ENCODE measurements around the gene RELA.
A peak's percentile ranks its signal among the peaks of the same experiment; 100 is the strongest.
"Not testable (repeated sequence)": the region's sequence is repeated elsewhere in the genome, so short reads cannot be mapped to it uniquely, and the experiment has no call there.

Gene RELA

GRCh38 chr11:65642014-65642671 is 20.6 kb downstream of the RELA start:
- H3K79me1 ChIP-seq (ENCODE audit: low read length): no peaks in the 10 kb centered on the region
- H3K9ac ChIP-seq (ENCODE audit: low read length): peak overlapping the region; percentile 72
- peak overlapping the region; percentile 79 for H3K56ac ChIP-seq (ENCODE audit: low read length)
- no peak overlapping the region for H4K8ac ChIP-seq (ENCODE audit: low read depth, low read length)
- no peak overlapping the region for H2AK5ac ChIP-seq (ENCODE audit: low read length)
- H4K5ac ChIP-seq (ENCODE audit: low read length): no peak overlapping the region
- no CpG with 5 or more reads among the region's 49 CpGs for WGBS (ENCODE audit: extremely low coverage, insufficient coverage, low lambda C conversion rate)
- no peak overlapping the region for H2BK120ac ChIP-seq (ENCODE audit: low read depth, low read length)
- no peaks in the 10 kb centered on the region for H3K79me2 ChIP-seq (ENCODE audit: control insufficient read depth, insufficient read depth, low read length)
- H3K36me3 ChIP-seq (ENCODE audit: control insufficient read depth, insufficient read depth, low read length): no peaks in the 10 kb centered on the region
- peak; percentile 66 for DNase-seq
- no peaks in the 10 kb centered on the region for H3K27me3 ChIP-seq (ENCODE audit: insufficient read depth, low read length, poor library complexity)
- no peak overlapping the region for H2BK15ac ChIP-seq (replicated peaks; ENCODE audit: low read depth)
- H3K27ac ChIP-seq (ENCODE audit: low read depth, low read length): no peak overlapping the region
- peak overlapping the region; percentile 93 for H3K4me2 ChIP-seq (ENCODE audit: low read length)
- H3K23ac ChIP-seq (ENCODE audit: low read length): no peak overlapping the region
- H3K4me1 ChIP-seq (ENCODE audit: control insufficient read depth, low read depth, low read length): peaks cover 5% of the 10 kb centered on the region
- no peak overlapping the region for H3K18ac ChIP-seq (ENCODE audit: low read length)
- peak overlapping the region; percentile 51 for H3K4me3 ChIP-seq (ENCODE audit: low read length)
- H2BK5ac ChIP-seq (ENCODE audit: low read length): no peak overlapping the region
- H3K4ac ChIP-seq (ENCODE audit: low read depth, low read length): no peak overlapping the region

DNA sequence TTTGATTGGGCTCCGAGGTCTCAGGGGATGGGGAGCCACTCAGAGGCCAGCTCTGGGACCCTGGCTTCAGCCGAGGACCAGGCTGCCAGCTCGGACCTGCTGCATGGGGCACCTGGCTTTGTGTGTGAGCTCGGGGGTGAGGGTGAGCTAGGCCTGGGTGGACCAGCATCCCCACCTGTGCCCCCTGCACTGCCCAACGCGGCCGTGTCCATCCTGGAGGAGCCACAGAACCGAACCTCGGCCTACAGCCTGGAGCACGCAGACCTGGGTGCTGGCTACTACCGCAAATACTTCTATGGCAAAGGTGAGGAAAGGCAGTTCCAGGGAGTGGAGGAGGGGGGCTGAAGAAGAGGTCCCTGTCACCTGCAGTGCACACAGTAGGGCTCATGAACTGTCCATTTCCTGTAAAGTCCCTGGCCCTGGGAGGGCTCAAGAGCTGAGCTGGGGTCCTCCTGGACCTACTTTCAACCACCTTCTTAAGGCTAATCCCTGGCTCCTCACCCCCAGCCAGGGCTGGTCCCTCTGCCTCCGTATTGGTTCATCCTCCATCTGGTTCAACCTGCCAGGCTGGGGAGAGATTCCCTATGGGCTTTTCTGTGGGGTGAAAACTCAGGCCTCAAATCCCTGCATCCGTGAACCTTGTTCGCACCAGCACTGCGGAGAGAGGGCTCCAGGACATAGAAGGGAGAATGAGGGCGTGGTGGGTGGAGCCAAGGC is 21.3 kb downstream of the RELA start:
- no peak overlapping the region for H3K4me3 ChIP-seq (ENCODE audit: low read length)

DNA sequence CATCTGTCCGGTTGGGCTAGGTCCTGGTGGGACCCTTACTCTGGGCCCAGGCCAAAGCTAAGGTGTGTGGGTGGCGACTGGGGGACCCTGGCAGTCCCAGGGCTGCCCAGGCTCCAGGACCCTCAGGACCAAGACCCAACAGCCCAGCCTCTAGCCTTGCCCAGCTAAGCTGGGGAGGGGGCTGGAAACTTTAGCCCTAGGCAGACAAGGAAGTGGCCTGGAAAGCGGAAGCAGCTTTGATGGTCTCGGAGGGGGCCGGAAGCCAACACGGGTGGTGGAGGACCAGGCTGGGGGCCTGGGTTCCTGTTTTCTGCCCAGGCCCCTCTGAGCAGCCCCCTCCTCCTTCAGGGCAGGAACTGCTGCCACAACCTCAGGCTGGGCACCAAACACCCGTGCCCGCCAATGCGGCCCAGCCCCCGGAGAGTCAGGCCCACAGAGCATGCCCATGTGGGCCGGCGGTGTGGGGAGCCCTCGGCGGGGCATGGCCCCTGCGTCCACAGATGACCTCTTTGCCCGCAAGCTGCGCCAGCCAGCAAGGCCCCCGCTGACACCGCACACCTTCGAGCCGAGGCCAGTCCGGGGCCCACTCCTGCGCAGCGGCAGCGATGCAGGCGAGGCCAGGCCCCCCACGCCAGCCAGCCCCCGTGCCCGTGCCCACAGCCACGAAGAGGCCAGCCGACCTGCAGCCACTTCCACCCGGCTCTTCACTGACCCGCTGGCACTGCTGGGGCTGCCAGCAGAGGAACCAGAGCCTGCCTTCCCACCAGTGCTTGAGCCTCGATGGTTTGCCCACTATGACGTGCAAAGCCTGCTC is 22.0 kb downstream of the RELA start:
- no peak overlapping the region for H3K56ac ChIP-seq (ENCODE audit: low read length)
- H3K23ac ChIP-seq (ENCODE audit: low read length): no peak overlapping the region
- no peak overlapping the region for H4K8ac ChIP-seq (ENCODE audit: low read depth, low read length)
- H4K5ac ChIP-seq (ENCODE audit: low read length): no peak overlapping the region
- H3K4ac ChIP-seq (ENCODE audit: low read depth, low read length): no peak overlapping the region
- no peak overlapping the region for H3K18ac ChIP-seq (ENCODE audit: low read length)
- no CpG with 5 or more reads among the region's 35 CpGs for WGBS (ENCODE audit: extremely low coverage, insufficient coverage, low lambda C conversion rate)
- H3K79me1 ChIP-seq (ENCODE audit: low read length): no peaks in the 10 kb centered on the region
- peaks cover 5% of the 10 kb centered on the region for H3K4me1 ChIP-seq (ENCODE audit: control insufficient read depth, low read depth, low read length)
- H3K4me3 ChIP-seq (ENCODE audit: low read length): no peak overlapping the region
- DNase-seq: no peak
- H2AK5ac ChIP-seq (ENCODE audit: low read length): no peak overlapping the region
- H2BK5ac ChIP-seq (ENCODE audit: low read length): no peak overlapping the region
- H3K27me3 ChIP-seq (ENCODE audit: insufficient read depth, low read length, poor library complexity): no peaks in the 10 kb centered on the region
- peaks cover 6% of the 10 kb centered on the region for H3K36me3 ChIP-seq (ENCODE audit: control insufficient read depth, insufficient read depth, low read length)
- no peak overlapping the region for H2BK120ac ChIP-seq (ENCODE audit: low read depth, low read length)
- no peak overlapping the region for H3K4me2 ChIP-seq (ENCODE audit: low read length)
- H2BK15ac ChIP-seq (replicated peaks; ENCODE audit: low read depth): no peak overlapping the region
- no peak overlapping the region for H3K9ac ChIP-seq (ENCODE audit: low read length)
- no peak overlapping the region for H3K27ac ChIP-seq (ENCODE audit: low read depth, low read length)
- H3K79me2 ChIP-seq (ENCODE audit: control insufficient read depth, insufficient read depth, low read length): no peaks in the 10 kb centered on the region

More for the DNA sequence above, 21.3 kb downstream of the RELA start:
- H3K4ac ChIP-seq (ENCODE audit: low read depth, low read length): no peak overlapping the region
- peak overlapping the region; percentile 46 for H3K4me2 ChIP-seq (ENCODE audit: low read length)
- peaks cover 2% of the 10 kb centered on the region for H3K36me3 ChIP-seq (ENCODE audit: control insufficient read depth, insufficient read depth, low read length)
- no CpG with 5 or more reads among the region's 16 CpGs for WGBS (ENCODE audit: extremely low coverage, insufficient coverage, low lambda C conversion rate)
- peaks cover 5% of the 10 kb centered on the region for H3K4me1 ChIP-seq (ENCODE audit: control insufficient read depth, low read depth, low read length)
- peak overlapping the region; percentile 76 for H3K56ac ChIP-seq (ENCODE audit: low read length)
- no peak overlapping the region for H2AK5ac ChIP-seq (ENCODE audit: low read length)
- H3K27ac ChIP-seq (ENCODE audit: low read depth, low read length): no peak overlapping the region
- no peak overlapping the region for H3K18ac ChIP-seq (ENCODE audit: low read length)
- no peaks in the 10 kb centered on the region for H3K27me3 ChIP-seq (ENCODE audit: insufficient read depth, low read length, poor library complexity)
- no peak overlapping the region for H3K23ac ChIP-seq (ENCODE audit: low read length)
- peak overlapping the region; percentile 56 for H3K9ac ChIP-seq (ENCODE audit: low read length)
- no peak overlapping the region for H2BK120ac ChIP-seq (ENCODE audit: low read depth, low read length)
- H4K5ac ChIP-seq (ENCODE audit: low read length): no peak overlapping the region
- H2BK15ac ChIP-seq (replicated peaks; ENCODE audit: low read depth): no peak overlapping the region
- DNase-seq: no peak
- no peaks in the 10 kb centered on the region for H3K79me1 ChIP-seq (ENCODE audit: low read length)
- no peaks in the 10 kb centered on the region for H3K79me2 ChIP-seq (ENCODE audit: control insufficient read depth, insufficient read depth, low read length)
- H4K8ac ChIP-seq (ENCODE audit: low read depth, low read length): no peak overlapping the region
- H2BK5ac ChIP-seq (ENCODE audit: low read length): no peak overlapping the region

DNA sequence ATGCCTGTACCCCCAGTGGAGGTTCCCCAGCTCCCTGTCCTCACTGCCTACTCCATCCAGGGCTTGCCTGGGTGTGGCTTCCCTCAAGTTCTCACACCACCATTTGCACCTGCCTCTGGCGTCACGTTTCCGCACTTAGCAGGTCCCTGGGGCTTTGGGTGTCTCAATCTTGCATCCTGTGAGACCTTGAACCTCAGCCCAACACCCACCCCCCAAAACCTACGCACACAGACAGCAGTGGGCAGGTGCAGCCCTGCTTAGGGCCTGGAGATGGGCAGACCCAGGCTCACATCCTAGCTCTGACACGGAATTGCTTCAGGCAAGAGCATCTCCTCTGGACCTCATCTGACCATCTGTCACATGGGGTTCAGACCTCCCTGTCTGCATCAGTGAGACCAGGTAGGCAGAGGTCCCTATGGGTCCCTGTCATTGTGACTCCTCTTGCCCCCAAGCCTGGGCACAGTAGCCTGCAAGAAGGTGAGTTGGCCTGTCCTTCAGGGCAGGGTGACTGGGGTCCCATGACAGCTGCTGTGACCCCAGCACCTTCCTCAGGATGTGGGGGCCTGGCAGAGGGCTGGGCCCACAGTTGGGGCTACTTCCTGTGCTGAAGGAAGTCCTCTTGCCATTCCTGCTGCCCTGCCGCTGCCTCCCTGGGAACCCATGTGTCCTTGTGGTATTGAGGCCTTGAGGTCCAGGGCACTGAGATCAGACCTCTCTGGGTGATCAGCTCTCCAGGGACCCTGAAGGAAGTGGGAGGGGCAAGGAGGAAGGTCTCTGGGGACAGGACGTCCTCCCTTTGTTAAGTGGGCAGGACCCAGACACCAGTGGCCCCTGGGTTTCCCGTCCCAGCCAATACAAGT is 22.9 kb downstream of the RELA start:
- Histone ChIP-seq H4K5ac (ENCODE audit: low read length) (no peak overlapping the region), H3K4ac (ENCODE audit: low read depth, low read length) (no peak overlapping the region), H3K4me3 (ENCODE audit: low read length) (no peak overlapping the region), H3K4me2 (ENCODE audit: low read length) (no peak overlapping the region), H3K9ac (ENCODE audit: low read length) (no peak overlapping the region), H3K27ac (ENCODE audit: low read depth, low read length) (no peak overlapping the region), H3K79me1 (ENCODE audit: low read length) (no peaks in the 10 kb centered on the region), H2BK5ac (ENCODE audit: low read length) (no peak overlapping the region), H2BK120ac (ENCODE audit: low read depth, low read length) (no peak overlapping the region), H3K18ac (ENCODE audit: low read length) (no peak overlapping the region), H4K8ac (ENCODE audit: low read depth, low read length) (no peak overlapping the region), H3K27me3 (ENCODE audit: insufficient read depth, low read length, poor library complexity) (no peaks in the 10 kb centered on the region), H3K56ac (ENCODE audit: low read length) (no peak overlapping the region), H3K23ac (ENCODE audit: low read length) (no peak overlapping the region), H3K36me3 (ENCODE audit: control insufficient read depth, insufficient read depth, low read length) (peaks cover 8% of the 10 kb centered on the region), H2AK5ac (ENCODE audit: low read length) (no peak overlapping the region), H3K79me2 (ENCODE audit: control insufficient read depth, insufficient read depth, low read length) (no peaks in the 10 kb centered on the region), H3K4me1 (ENCODE audit: control insufficient read depth, low read depth, low read length) (peaks cover 5% of the 10 kb centered on the region), H2BK15ac (replicated peaks; ENCODE audit: low read depth) (no peak overlapping the region)
- no CpG with 5 or more reads among the region's 8 CpGs for WGBS (ENCODE audit: extremely low coverage, insufficient coverage, low lambda C conversion rate)
- DNase-seq: no peak

DNA sequence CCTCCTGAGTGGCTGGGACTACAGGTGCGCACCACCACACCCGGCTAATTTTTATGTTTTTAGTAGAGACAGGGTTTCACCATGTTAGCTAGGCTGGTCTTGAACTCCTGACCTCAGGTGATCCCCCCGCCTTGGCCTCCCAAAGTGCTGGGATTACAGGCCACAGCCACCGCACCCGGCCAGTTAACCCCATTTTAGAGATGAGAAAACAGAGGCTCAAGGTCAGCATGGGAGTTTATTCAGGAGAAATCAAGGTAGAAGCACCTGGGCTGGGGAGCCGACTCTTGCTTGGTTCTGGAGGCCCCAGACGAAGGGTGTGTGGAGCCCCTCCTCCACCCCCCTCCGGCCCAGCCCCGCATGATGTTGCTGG is 23.5 kb downstream of the RELA start:
- not testable (repeated sequence) for H3K18ac ChIP-seq (ENCODE audit: low read length); H3K9ac ChIP-seq (ENCODE audit: low read length); H2BK5ac ChIP-seq (ENCODE audit: low read length); H3K4ac ChIP-seq (ENCODE audit: low read depth, low read length); DNase-seq; H2BK120ac ChIP-seq (ENCODE audit: low read depth, low read length); H3K4me1 ChIP-seq (ENCODE audit: control insufficient read depth, low read depth, low read length); H4K8ac ChIP-seq (ENCODE audit: low read depth, low read length); H3K27ac ChIP-seq (ENCODE audit: low read depth, low read length); H3K79me2 ChIP-seq (ENCODE audit: control insufficient read depth, insufficient read depth, low read length); H4K5ac ChIP-seq (ENCODE audit: low read length); H3K56ac ChIP-seq (ENCODE audit: low read length); H3K4me2 ChIP-seq (ENCODE audit: low read length); H3K27me3 ChIP-seq (ENCODE audit: insufficient read depth, low read length, poor library complexity); H3K23ac ChIP-seq (ENCODE audit: low read length); H3K4me3 ChIP-seq (ENCODE audit: low read length); H2AK5ac ChIP-seq (ENCODE audit: low read length); H3K79me1 ChIP-seq (ENCODE audit: low read length); H2BK15ac ChIP-seq (replicated peaks; ENCODE audit: low read depth)
- WGBS (ENCODE audit: extremely low coverage, insufficient coverage, low lambda C conversion rate): no CpG with 5 or more reads among the region's 9 CpGs
- H3K36me3 ChIP-seq (ENCODE audit: control insufficient read depth, insufficient read depth, low read length): peaks cover 12% of the 10 kb centered on the region
